H1 (cell line): ENCODE measurements around the gene ACLY. TPM values are rescaled to one million over a fixed set of nuclear protein-coding genes. Genes with fewer than 3 reads are reported as not detected.

Source experiments
- CHD2 ChIP-seq: IDR thresholded peaks from 2 replicates; pipeline ENCODE4 v1.6.1; 2012; ENCODE audit warnings: low read length, improper control_type of control experiment
- CHD7 ChIP-seq: fragments of 300-600 bp; sonication (generic); IDR thresholded peaks from 2 replicates; pipeline ENCODE4 v1.7.1; 2012; ENCODE audit warnings: low read length, moderate library complexity, mild to moderate bottlenecking, inconsistent platforms; ENCODE audit not compliant: insufficient replicate concordance
- EP300 ChIP-seq, 2 experiments: IDR thresholded peaks; 1 replicate in 1 of 2; 2 replicates in 1 of 2; pipeline ENCODE4 v1.6.1; 2011 to 2012; ENCODE audit warnings: low read depth in 2 of 2, low read length in 2 of 2, mild to moderate bottlenecking in 2 of 2, borderline replicate concordance in 1 of 2, inconsistent platforms in 1 of 2, moderate library complexity in 1 of 2
- POLR2A ChIP-seq, 2 experiments: IDR thresholded peaks; 1 replicate in 1 of 2; 2 replicates in 1 of 2; pipeline ENCODE4 v1.6.1; 2011; ENCODE audit warnings: low read depth in 2 of 2, low read length in 2 of 2, mild to moderate bottlenecking in 2 of 2; ENCODE audit errors: control extremely low read depth in 1 of 2
- RAD21 ChIP-seq, 2 experiments: IDR thresholded peaks in 1 of 2; conservative IDR thresholded peaks in 1 of 2; 2 replicates each; pipeline ENCODE4 v1.6.1; 2011; ENCODE audit warnings: low read depth in 2 of 2, low read length in 2 of 2, improper control_type of control experiment in 1 of 2, inconsistent platforms in 1 of 2, mild to moderate bottlenecking in 1 of 2, moderate library complexity in 1 of 2
- SIRT6 ChIP-seq: IDR thresholded peaks from one replicate; pipeline ENCODE4 v1.7.1; 2012; ENCODE audit warnings: low read length, inconsistent platforms
- polyA plus RNA-seq, 7 experiments: library from polyadenylated mRNA; depleted of rRNA in 3 of 7; stranded (reverse) in 5 of 7; unstranded in 2 of 7; fragments of >200 nt in 5 of 7; fragments of 200-250 nt in 2 of 7; gene quantifications; 1 replicate in 5 of 7; 2 replicates in 1 of 7; 4 replicates in 1 of 7; pipeline versions ENCODE4 v1.2.1 to v1.2.3, GENCODE V29; 2011 to 2013; ENCODE audit warnings: missing spikeins in 2 of 7, mixed read lengths in 2 of 7
- total RNA-seq: library from RNA; stranded (reverse); fragmentation: NEBNext Ultra II Directional; extraction: Animal tissue kit (Norgen Biotek cat#: 25700); gene quantifications from 2 replicates; pipeline ENCODE4 v1.2.1, GENCODE V29; 2021

ACLY gene
- total and polyA plus RNA-seq, 2 of the 8 experiments (the other 6 are each of a cell fraction or from before 2014, with no cell fraction given), result 167 to 393 TPM

DNA sequence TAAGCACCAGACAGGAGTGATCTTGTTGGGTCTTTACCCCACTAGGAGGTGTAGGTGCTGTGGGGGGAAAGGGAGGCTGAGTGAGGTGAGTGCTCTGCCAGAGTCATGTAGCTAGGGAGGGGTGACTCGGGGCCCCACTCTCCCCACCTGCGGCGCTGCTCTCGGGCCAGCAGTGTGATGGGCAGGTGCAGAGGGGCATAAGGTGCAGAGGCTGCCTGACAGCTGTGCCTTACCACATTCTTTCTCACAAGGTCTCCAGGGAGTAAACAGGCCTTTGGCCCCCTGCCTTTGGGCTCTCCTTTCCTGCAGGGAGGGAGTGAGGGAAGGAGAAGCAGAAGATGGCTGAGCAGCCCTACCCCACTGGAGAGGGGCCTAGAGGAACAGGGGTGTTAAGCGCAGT lies 43.4 kb upstream of the ACLY start (continued):
- no peak for TF ChIP-seq CHD7
- no peak for TF ChIP-seq RAD21 (IDR thresholded peaks at IDR 0.05 in 1 of 2, conservative IDR thresholded peaks at IDR 0.05 in 1 of 2; ENCODE audit: low read depth in 2 of 2, low read length in 2 of 2)
- TF ChIP-seq EP300 (IDR thresholded peaks at IDR 0.05; ENCODE audit: borderline replicate concordance in 1 of 2, low read depth in 2 of 2, low read length in 2 of 2), result no peak
- TF ChIP-seq CHD2, result no peak
- TF ChIP-seq POLR2A (IDR thresholded peaks at IDR 0.05; ENCODE audit: control extremely low read depth in 1 of 2, low read depth in 2 of 2, low read length in 2 of 2), result no peak
- no peak for TF ChIP-seq SIRT6
